Kidney capillary endothelial cell (primary cell): Measurements from ENCODE around the gene PGBD5.
A peak's percentile ranks its signal among the peaks of the same experiment; 100 is the strongest.
"Not testable (repeated sequence)": the region's sequence is repeated elsewhere in the genome, so short reads cannot be mapped to it uniquely, and the experiment has no call there.

Source experiments
- DNase-seq: peaks from one replicate; pipeline ENCODE4 v3.0.0-alpha.2; 2018; ENCODE audit warnings: low spot score

The PGBD5 gene

DNA sequence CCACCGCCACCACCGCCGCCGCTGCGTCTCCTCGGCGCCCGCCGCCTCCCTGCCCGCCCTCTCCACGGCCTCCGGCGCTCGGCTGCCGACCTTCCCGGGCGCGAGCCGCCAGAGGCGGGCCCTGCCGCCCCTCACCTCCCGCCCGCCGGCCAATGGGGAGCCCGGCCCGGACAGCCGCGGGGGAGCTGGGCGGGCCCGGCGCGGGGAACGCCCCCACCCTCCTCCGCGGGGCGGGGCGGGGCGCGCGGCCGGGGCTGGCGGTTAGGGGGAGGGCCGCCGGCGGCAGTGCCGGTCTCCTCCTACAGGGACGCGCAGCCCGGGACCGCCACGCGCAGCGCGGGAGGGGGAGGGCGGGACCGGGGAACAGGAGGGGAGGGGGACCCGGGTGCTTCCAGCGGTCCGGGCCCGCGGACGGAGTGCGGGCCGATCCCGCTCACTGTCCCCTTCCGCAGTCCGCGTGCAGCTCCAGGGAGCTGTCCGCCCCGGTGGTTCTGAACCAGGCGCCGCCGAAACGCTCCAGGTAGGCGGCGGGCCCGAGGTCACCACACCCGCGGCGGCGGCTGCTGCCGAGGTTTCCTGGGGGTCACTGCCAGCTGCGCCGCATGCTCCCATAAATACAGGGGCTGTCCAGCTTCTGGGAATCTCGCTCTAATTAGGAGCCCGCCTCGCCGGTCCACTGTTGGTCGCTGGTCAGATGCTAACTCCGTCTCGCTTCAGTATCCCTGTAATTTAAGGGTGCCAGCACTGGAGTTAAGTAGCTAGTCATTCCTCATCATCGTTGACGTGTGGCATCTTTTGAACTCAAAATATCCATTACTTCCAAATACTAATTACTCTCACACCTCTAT lies at the start of gene PGBD5:
Gene PGBD5, minus strand, starts transcription at position 87 of the 848 bp plus-strand sequence. CDS start 404 bp downstream, outside the sequence.
- DNase-seq = peak; percentile 32

- DNase-seq = not testable (repeated sequence)
Measured at GRCh38 chr1:230474924-230475323, 48.8 kb upstream of the PGBD5 start.

GRCh38 chr1:230470750-230471149 lies 44.6 kb upstream of the PGBD5 start:
- not testable (repeated sequence) for DNase-seq

GRCh38 chr1:230469271-230469670 lies 43.1 kb upstream of the PGBD5 start:
- DNase-seq = no peak

DNA sequence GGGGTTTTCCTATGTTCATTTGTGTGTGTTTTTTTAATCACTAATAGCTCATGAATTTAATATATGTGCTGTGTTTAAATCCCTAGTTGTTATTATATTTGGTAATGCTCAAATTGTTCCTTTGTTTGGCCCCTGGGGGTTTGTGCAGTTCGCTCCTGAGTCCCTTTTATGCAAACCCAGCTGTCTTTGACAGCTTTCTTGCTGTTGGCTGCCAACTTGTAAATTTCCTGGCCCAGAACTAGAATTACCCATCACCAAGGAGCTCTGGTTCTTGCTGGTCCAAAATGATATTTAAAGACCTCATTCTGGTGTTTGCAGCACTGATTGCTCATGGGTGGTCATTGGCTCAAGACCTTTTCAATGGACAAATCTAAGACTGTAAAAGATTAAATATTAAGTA lies 39.6 kb upstream of the PGBD5 start:
- no peak for DNase-seq

- no peak for DNase-seq
Measured at GRCh38 chr1:230464671-230465070, 38.5 kb upstream of the PGBD5 start.

DNA sequence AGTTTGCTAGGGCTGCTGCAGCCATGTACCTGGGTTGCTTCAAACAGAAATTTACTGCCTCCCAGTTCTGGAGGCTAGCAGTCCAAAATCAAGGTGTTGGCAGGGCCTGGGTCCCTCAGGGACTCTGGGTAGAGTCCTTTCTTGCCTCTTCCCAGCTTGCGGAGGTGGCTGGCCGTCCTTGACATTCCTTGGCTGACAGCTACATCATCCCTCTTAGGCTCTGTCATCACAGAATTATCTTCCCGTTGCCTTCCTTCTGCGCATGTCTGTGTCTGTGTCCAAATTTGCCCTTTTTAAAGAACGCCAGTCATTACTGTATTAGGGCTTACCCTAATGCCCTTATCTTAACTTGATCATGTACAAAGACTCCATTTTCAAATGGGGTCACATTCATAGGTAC lies 37.6 kb upstream of the PGBD5 start:
- DNase-seq = no peak

- DNase-seq = no peak
Measured at GRCh38 chr1:230463326-230463725, 37.2 kb upstream of the PGBD5 start.

DNA sequence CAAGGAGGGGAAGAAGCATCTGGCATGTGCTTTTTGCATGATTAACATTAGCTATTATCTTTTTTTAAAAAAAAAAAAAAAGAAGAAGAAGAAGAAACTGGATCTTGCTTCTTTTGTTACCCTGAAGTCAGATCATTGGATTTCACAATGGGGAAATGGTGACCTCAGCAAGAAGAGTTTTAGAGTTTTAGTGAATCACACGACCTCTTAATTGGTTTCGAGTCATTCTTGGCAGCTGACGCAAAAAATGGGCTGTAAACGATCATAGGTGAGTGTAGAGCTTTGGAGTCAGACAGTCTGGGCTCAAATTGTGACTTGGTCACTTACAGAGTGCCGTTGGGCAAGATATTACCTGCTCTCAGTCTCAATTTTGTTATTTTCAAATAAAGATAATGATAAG lies 33.3 kb upstream of the PGBD5 start:
- no peak for DNase-seq

- no peak for DNase-seq
Measured at GRCh38 chr1:230458509-230458908, 32.4 kb upstream of the PGBD5 start.

DNA sequence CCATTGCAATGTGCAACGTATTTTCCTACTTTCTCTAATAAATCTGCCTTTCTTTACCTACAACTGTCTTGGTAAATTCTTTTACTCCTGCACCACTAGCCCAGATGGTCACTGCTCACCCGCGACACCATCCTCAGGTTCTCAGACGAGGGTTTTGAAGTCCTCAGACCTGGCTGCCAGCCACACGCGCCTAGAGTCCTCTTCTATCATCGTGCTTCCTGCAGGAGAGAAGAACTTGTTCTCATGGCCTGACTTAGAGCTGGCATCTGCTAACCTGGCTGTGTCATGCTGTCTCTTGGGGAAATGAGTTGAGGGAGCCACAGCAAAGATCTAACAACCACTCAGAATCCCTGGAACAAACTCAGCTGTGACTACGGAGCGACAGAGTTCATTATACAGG lies 30.3 kb upstream of the PGBD5 start:
- DNase-seq = no peak

DNA sequence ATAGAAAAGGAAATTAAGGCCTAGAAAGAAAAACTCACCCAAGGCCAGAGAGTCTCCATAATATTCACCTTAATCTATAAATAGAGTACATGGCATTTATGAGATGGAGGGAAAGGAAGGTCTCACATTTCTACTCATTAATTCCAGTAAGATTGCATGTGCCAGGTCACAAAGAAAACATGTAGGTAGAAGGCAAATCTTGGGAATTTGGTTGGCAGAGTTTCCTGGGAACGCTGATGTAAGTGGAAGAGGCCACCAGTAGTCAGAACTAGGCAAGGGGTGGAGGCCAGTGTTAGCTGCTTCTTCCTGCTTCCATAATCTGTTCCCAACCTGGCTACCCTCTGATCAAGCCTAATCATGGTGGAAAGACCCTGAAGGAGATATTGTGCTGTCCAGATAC lies 29.2 kb upstream of the PGBD5 start:
- no peak for DNase-seq

DNA sequence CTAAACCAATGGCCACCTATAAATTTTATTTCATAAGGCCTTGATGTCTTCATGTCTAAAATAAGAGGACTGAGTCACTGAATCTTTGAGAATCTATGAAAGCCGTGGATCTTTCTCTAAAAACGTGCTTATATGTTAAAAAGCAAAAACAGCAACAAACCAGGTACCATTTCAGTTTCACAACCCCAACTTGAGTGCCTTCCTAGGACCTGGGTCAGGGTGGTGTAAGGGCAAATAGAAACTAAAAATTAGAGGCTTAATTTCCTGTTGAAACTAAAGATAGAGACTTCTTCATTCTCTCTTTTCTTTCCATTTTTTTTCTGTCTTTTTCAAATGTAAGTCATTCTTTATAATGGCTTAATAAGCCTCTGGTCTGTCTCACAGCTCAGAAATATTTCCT lies 27.2 kb upstream of the PGBD5 start:
- no peak for DNase-seq

DNA sequence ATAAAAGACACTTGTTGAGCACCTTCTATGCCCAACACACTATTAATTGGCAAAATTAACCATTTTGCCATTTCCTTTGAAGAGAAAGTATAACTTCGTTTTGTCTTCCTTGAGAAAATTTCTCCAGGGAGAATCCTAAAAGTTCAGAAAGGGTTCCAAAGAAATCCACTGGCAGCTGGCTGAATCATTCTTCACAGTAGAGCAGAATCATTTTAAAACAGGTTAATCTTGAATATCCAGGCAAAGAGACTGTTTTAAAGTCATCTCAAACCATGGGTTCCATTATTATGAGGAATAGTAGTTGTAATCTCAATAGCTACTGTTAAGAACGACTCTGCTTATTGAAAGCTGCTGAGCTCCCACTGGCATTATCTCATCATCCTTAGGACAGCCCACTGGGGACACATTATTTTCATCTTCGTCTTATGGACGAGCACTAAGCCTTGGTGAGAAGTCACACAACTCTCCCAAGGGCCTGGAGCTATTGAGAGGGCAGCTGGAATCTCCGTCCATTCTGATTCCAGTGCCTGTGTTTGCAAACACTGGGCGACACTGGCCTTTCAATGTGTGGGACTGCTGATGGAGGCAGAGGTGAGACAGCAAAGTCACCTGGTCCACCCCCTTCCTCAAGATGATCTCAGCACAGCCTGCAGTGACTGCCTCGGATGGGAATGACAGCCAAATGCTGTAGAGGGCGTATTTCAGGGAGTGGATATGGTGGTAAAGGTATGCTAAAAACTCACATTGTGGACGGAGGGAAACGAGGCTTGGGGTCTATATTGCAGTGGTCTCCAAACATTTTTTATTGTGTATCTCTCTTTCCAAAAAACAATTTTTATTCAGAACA lies 15.3 kb upstream of the PGBD5 start:
- no peak for DNase-seq

DNA sequence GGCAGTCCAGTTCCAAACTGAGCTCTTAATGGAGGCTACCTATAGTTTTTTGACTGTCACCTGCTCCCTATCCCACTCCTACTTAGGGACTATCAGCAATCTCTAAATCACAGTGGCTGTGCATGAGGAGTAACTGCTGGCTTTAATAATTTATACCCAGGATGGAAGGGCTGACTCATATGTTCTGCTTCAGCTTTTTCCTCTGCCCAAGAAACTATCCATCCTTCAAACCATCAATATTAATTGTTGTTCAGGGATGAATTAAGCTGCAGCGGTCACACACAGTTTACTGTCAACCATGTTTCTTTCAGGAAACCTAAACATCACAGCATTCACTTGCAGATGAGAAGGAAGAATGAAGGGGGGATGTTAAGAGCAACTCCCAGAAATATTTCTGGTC lies 9.0 kb upstream of the PGBD5 start:
- DNase-seq = no peak

DNA sequence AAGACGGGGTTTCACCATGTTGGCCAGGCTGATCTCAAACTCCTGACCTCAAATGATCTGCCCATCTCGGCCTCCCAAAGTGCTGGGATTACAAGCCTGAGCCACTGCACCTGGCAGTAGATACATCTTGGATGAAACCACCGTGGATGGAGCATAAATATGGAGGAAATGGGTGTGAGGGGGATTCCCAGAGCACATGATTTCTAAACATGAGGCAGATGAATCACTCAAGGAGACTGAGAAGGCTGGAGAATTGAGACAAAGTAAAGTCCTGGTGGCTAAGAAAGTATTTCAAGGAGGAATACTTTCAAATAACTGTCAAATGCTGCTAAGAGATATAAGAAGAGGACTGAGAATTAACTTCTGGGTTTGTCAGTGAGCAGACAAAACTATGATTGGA lies 5.4 kb upstream of the PGBD5 start:
- no peak for DNase-seq

- no peak for DNase-seq
Measured at GRCh38 chr1:230430499-230430898, 4.4 kb upstream of the PGBD5 start.

DNA sequence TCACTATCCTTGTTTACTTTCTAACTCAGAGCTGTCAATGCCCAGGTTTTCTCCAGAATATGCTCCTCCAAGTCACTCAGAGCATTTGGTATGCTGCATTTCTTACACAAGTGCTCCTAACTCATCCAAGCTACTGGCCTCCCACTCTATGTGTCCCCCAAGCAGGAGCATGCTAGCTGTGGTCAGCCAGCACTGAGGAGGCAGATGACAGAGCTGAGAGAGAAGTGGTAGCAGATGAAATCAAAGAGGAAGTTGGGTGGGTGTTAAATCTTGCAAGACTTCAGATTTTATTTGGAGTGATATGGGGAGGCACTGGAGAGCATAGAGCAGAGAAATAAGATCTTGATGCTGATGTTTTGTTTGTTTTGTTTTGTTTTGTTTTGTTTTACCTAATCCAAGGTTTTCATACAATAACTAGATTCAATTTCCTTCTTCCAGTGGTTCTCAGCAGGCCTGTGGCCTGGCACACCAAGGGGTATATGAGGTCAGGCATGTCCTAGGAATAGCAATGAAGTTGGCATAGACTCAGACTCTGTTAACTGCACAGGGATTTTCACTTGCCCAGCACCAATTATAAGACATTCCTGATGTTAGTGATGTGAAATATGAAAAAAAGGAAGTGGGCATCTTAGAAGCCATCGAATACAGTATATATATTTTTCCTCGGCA lies 3.1 kb upstream of the PGBD5 start:
- no peak for DNase-seq

- no peak for DNase-seq
Measured at GRCh38 chr1:230427981-230428380, 1.8 kb upstream of the PGBD5 start.

DNA sequence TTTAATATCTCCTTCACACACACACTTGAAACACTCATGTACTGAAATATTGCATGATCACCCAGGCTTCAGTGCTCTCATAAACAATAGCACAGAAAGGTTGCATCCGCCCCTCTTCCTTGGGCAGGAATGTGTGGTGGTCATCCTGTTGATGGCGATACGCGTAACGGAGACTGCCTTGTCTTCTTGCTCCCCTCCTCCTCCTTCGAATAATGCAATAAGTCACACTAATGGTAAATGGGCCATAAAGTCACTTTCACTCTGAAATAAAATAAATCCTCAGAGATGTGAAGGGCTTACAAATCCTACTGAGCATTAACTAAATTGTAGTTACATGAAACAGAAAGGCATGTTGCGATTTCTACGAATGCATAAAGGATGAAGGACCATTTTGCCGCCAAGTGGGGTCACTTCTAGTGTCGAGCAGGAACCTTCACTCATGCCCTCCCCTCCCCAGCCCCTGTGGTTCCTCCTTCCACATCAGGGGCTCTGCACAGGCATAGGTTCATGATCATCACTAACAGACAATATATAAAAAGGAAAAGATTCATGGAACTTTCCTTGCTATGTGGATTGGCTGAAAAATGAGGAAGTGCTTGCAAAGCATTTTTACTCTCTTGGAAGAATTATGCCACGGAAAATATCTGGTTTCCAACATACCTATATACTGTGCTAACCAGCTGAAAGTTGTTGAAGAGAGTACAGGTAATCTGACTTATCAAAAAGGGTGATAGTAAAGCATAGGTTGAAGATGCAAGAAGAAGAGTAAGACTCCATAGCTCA lies 1.2 kb upstream of the PGBD5 start:
- DNase-seq = no peak

GRCh38 chr1:230425252-230426091 lies 660 bp downstream of the PGBD5 start:
- no peak for DNase-seq
